Activated T-helper 17 cell treated with anti-CD3 and anti-CD28 coated beads, Interleukin-2, amount 50 U/mL, for 72 hours (primary cell): Measurements from ENCODE around the gene FADS6. TPM values are rescaled to one million over a fixed set of nuclear protein-coding genes. Genes with fewer than 3 reads are reported as not detected.
"Not testable (repeated sequence)": the region's sequence is repeated elsewhere in the genome, so short reads cannot be mapped to it uniquely, and the experiment has no call there.

ENCODE experiments used
- ATAC-seq: fragments of 150-1000 bp; cut with Tn5 transposase; replicated peaks from 2 replicates; pipeline ENCODE4 v1.10.0; 2021; ENCODE audit warnings: mild to moderate bottlenecking, moderate library complexity
- H3K27ac Mint-ChIP-seq: one replicate; pipeline ENCODE4 v1.8.0; 2022; ENCODE audit warnings: mixed read lengths
- H3K27me3 Mint-ChIP-seq: one replicate; pipeline ENCODE4 v1.8.0; 2022; ENCODE audit warnings: mixed read lengths
- H3K36me3 Mint-ChIP-seq: one replicate; pipeline ENCODE4 v1.8.0; 2022; ENCODE audit warnings: low read depth, mild to moderate bottlenecking, mixed read lengths
- H3K4me1 Mint-ChIP-seq: one replicate; pipeline ENCODE4 v1.8.0; 2022; ENCODE audit warnings: mixed read lengths
- H3K4me3 Mint-ChIP-seq: one replicate; pipeline ENCODE4 v1.8.0; 2022; ENCODE audit warnings: mild to moderate bottlenecking, mixed read lengths
- H3K9me3 Mint-ChIP-seq: one replicate; pipeline ENCODE4 v1.8.0; 2022; ENCODE audit warnings: mixed read lengths
- total RNA-seq, 2 donors: library from RNA; stranded (reverse); gene quantifications; one replicate each; pipeline ENCODE4 v1.2.3, GENCODE V29; 2022

FADS6 gene
- total RNA-seq, 2 donors from 2014 or later, result not detected

GRCh38 chr17:74923538-74924249 is 30.3 kb upstream of the FADS6 start:
- H3K27me3 Mint-ChIP-seq, result peaks cover 37% of the 10 kb centered on the region
- no peak overlapping the region for H3K4me3 Mint-ChIP-seq
- no peaks in the 10 kb centered on the region for H3K4me1 Mint-ChIP-seq
- peak; percentile 82 for ATAC-seq
- no peak overlapping the region for H3K27ac Mint-ChIP-seq
- H3K9me3 Mint-ChIP-seq, result no peaks in the 10 kb centered on the region
- H3K36me3 Mint-ChIP-seq, result no peaks in the 10 kb centered on the region

- no peaks in the 10 kb centered on the region for H3K4me1 Mint-ChIP-seq
- peak; percentile 46 for ATAC-seq
- H3K9me3 Mint-ChIP-seq, result no peaks in the 10 kb centered on the region
- no peaks in the 10 kb centered on the region for H3K36me3 Mint-ChIP-seq
- no peak within 1 kb of the TSS for H3K27ac Mint-ChIP-seq
- H3K4me3 Mint-ChIP-seq, result no peak within 1 kb of the TSS
- H3K27me3 Mint-ChIP-seq, result peaks cover 31% of the 10 kb centered on the region
These were observed 29.5 kb upstream of the FADS6 start, which contains the start of gene USH1G for GRCh38 chr17:74922694-74923537. Gene USH1G (minus strand): TSS chr17:74923255. CDS start chr17:74923073, 182 bp downstream.

- Mint-ChIP-seq H3K9me3 (no peaks in the 10 kb centered on the region), H3K27me3 (peaks cover 26% of the 10 kb centered on the region), H3K4me1 (no peaks in the 10 kb centered on the region), H3K27ac (no peak overlapping the region), H3K4me3 (no peak overlapping the region), H3K36me3 (no peaks in the 10 kb centered on the region)
- no peak for ATAC-seq
These were observed 28.7 kb upstream of the FADS6 start for GRCh38 chr17:74922172-74922571.

GRCh38 chr17:74921769-74922168 is 28.3 kb upstream of the FADS6 start:
- H3K36me3 Mint-ChIP-seq, result no peaks in the 10 kb centered on the region
- no peak for ATAC-seq
- peaks cover 26% of the 10 kb centered on the region for H3K27me3 Mint-ChIP-seq
- H3K4me3 Mint-ChIP-seq, result no peak overlapping the region
- H3K4me1 Mint-ChIP-seq, result no peaks in the 10 kb centered on the region
- no peaks in the 10 kb centered on the region for H3K9me3 Mint-ChIP-seq
- H3K27ac Mint-ChIP-seq, result no peak overlapping the region

- Mint-ChIP-seq H3K9me3 (no peaks in the 10 kb centered on the region), H3K27ac (no peak overlapping the region), H3K27me3 (peaks cover 24% of the 10 kb centered on the region), H3K36me3 (no peaks in the 10 kb centered on the region), H3K4me3 (no peak overlapping the region), H3K4me1 (no peaks in the 10 kb centered on the region)
- ATAC-seq, result no peak
These were observed 27.7 kb upstream of the FADS6 start for GRCh38 chr17:74921026-74921681.

- peaks cover 20% of the 10 kb centered on the region for H3K27me3 Mint-ChIP-seq
These were observed 27.2 kb upstream of the FADS6 start for GRCh38 chr17:74920642-74921025.

GRCh38 chr17:74920306-74920620 is 26.8 kb upstream of the FADS6 start:
- no peaks in the 10 kb centered on the region for H3K36me3 Mint-ChIP-seq
- H3K27ac Mint-ChIP-seq, result no peak overlapping the region
- H3K4me3 Mint-ChIP-seq, result no peak overlapping the region
- no peaks in the 10 kb centered on the region for H3K9me3 Mint-ChIP-seq
- no peak for ATAC-seq
- H3K4me1 Mint-ChIP-seq, result no peaks in the 10 kb centered on the region
- peaks cover 16% of the 10 kb centered on the region for H3K27me3 Mint-ChIP-seq

More at GRCh38 chr17:74920642-74921025, 27.2 kb upstream of the FADS6 start:
- no peak for ATAC-seq
- no peak overlapping the region for H3K4me3 Mint-ChIP-seq
- no peaks in the 10 kb centered on the region for H3K36me3 Mint-ChIP-seq
- no peaks in the 10 kb centered on the region for H3K9me3 Mint-ChIP-seq
- no peaks in the 10 kb centered on the region for H3K4me1 Mint-ChIP-seq
- H3K27ac Mint-ChIP-seq, result no peak overlapping the region

- Mint-ChIP-seq H3K4me3 (no peak overlapping the region), H3K9me3 (no peaks in the 10 kb centered on the region), H3K27me3 (peaks cover 10% of the 10 kb centered on the region), H3K27ac (no peak overlapping the region), H3K36me3 (no peaks in the 10 kb centered on the region), H3K4me1 (no peaks in the 10 kb centered on the region)
- no peak for ATAC-seq
These were observed 26.2 kb upstream of the FADS6 start for GRCh38 chr17:74919440-74920305.

GRCh38 chr17:74918906-74919305 is 25.5 kb upstream of the FADS6 start:
- no peaks in the 10 kb centered on the region for H3K9me3 Mint-ChIP-seq
- no peak for ATAC-seq
- peaks cover 10% of the 10 kb centered on the region for H3K27me3 Mint-ChIP-seq
- H3K36me3 Mint-ChIP-seq, result no peaks in the 10 kb centered on the region
- H3K4me1 Mint-ChIP-seq, result no peaks in the 10 kb centered on the region
- H3K4me3 Mint-ChIP-seq, result no peak overlapping the region
- no peak overlapping the region for H3K27ac Mint-ChIP-seq

- H3K27ac Mint-ChIP-seq, result no peak overlapping the region
- no peaks in the 10 kb centered on the region for H3K4me1 Mint-ChIP-seq
- no peak for ATAC-seq
- no peak overlapping the region for H3K4me3 Mint-ChIP-seq
- H3K9me3 Mint-ChIP-seq, result no peaks in the 10 kb centered on the region
- H3K36me3 Mint-ChIP-seq, result no peaks in the 10 kb centered on the region
- peaks cover 6% of the 10 kb centered on the region for H3K27me3 Mint-ChIP-seq
These were observed 24.0 kb upstream of the FADS6 start for GRCh38 chr17:74917430-74917829.

GRCh38 chr17:74916851-74917199 is 23.4 kb upstream of the FADS6 start:
- no peaks in the 10 kb centered on the region for H3K9me3 Mint-ChIP-seq
- no peaks in the 10 kb centered on the region for H3K36me3 Mint-ChIP-seq
- H3K4me1 Mint-ChIP-seq, result no peaks in the 10 kb centered on the region
- no peak overlapping the region for H3K27ac Mint-ChIP-seq
- no peak for ATAC-seq
- no peak overlapping the region for H3K4me3 Mint-ChIP-seq
- H3K27me3 Mint-ChIP-seq, result peaks cover 5% of the 10 kb centered on the region

- Mint-ChIP-seq H3K27me3 (peaks cover 5% of the 10 kb centered on the region), H3K9me3 (no peaks in the 10 kb centered on the region), H3K4me1 (no peaks in the 10 kb centered on the region), H3K36me3 (no peaks in the 10 kb centered on the region), H3K27ac (no peak overlapping the region), H3K4me3 (no peak overlapping the region)
- ATAC-seq, result no peak
These were observed 22.9 kb upstream of the FADS6 start for GRCh38 chr17:74916136-74916850.

GRCh38 chr17:74911423-74911822 is 18.0 kb upstream of the FADS6 start:
- not testable (repeated sequence) for ATAC-seq, H3K4me3 Mint-ChIP-seq, H3K27ac Mint-ChIP-seq, H3K4me1 Mint-ChIP-seq, H3K27me3 Mint-ChIP-seq, H3K36me3 Mint-ChIP-seq, H3K9me3 Mint-ChIP-seq

- not testable (repeated sequence) for ATAC-seq, H3K27me3 Mint-ChIP-seq, H3K9me3 Mint-ChIP-seq, H3K36me3 Mint-ChIP-seq, H3K4me1 Mint-ChIP-seq, H3K27ac Mint-ChIP-seq, H3K4me3 Mint-ChIP-seq
These were observed 15.7 kb upstream of the FADS6 start for GRCh38 chr17:74909097-74909496.
